Adipose tissue (tissue), 3 donors: ENCODE results near the gene NRP1. TPM values are rescaled to one million over a fixed set of nuclear protein-coding genes. Genes with fewer than 3 reads are reported as not detected.
A peak's percentile ranks its signal among the peaks of the same experiment; 100 is the strongest.
"Not testable (repeated sequence)": the region's sequence is repeated elsewhere in the genome, so short reads cannot be mapped to it uniquely, and the experiment has no call there.

Experiments used
- H3K27ac ChIP-seq: one replicate; pipeline ENCODE4 v1.5.1; 2013; ENCODE audit warnings: low read depth, low read length
- WGBS, 3 donors: extraction: QIAGEN DNeasy Blood & Tissue Kit; methylation state at CpG; one replicate each; pipeline ENCODE4 v1.1.7; 2013; 5-methylcytosine and 5-hydroxymethylcytosine counted together
- polyA plus RNA-seq, 3 donors: library from polyadenylated mRNA; stranded (reverse); fragments of 200-250 nt; gene quantifications; one replicate each; pipeline ENCODE4 v1.2.3, GENCODE V29; 2013
- donor health status: healthy with polysubstance abuse.
- donor health status: Bipolar disorder and iron deficiency.
- donor health status: healthy.

Gene NRP1
- polyA plus RNA-seq: 10 to 100 TPM; 16.0 to 70.9 (median 35.8) TPM

DNA sequence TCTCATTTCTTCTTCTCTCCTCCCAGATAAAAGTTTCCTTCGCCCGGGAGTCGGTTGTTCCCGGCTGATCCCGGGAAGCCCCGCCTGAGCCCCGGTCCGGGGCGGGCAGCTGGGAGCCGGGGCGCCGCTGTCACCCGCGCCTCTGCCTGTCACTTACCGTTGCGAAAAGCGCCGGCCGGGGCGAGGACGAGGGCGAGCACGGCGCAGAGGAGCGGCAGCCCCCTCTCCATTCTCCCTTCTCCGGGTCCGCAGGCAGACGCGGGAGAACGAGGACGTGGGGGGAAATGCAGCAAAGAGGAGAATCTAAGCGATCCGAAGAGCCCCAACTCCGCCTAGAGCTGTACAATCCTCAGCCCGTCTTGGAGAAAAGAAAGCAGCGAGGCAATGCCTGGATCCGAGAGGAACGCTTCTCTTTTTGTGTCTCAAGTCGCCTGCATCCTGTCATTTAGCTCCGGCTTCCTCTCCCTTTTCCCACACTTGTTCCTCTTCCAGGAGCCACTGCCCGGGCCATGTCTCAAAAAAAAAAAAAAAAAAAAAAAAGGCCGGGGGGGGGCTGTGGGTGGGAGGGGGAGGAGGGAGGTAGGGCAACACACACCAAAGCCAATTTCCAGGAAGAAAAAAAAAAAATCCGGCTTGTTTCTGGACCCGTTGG lies at the start of gene NRP1:
Gene NRP1 (minus strand): TSS at position 515 of the 652 bp plus-strand sequence. CDS start 285 bp downstream, at position 230.
- peak within 1 kb of the TSS; percentile 65 for H3K27ac ChIP-seq
- WGBS, 3 donors: 1% methylated on average over 30 to 44 of the region's 44 CpGs

DNA sequence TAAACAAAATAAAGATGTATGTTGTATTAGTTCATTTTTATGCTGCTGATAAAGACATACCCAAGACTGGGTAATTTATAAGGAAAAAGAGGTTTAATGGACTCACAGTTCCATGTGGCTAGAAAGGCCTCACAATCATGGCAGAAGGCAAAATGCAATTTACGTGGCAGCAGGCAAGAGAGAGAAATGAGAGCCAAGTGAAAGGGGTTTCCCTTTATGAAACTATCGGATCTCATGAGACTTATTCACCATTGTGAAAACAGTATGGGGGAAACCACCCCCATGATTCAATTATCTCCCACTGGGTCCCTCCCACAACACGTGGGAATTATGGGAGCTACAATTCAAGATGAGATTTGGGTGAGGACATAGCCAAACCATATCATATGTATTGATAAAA lies 49.7 kb upstream of the NRP1 start:
- not testable (repeated sequence) for H3K27ac ChIP-seq
- WGBS, 3 donors: 76 to 90% (median 88%) methylated on average over 3 of the region's 3 CpGs

DNA sequence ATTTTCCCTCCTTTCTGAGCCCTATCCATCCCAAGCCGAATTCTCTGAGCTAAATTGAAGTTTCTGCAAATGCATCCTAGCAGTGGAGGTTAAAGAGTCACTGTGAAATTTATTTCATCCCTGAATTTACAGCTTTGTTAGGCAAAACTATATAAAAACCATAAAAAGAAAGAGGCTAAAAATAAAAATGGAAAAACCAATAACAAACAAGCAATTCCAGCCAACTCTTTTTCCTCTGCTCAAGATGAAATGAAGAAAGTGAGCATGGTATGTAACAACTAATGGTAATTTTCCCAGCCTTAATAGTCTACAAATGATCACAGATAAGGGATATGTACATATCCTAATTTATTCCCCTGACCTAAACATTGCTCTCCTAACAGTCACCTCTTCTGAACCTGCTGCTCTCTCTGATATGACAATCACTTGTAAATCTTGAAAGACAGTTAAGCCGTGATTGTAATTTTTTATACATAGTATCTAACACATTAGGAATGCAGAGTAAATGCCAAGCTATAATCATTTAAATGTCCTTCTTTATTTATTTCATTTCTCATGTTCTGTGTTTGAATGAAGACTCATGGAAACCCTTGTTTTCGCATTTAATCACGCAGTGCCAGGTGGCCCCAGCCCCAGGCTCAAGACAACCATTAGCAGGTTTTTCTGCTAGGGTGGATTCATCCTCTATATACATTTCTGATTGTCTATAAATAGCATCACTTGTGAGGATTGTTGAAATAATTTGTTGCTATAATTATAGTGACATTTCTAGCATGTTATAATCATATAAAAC lies 48.6 kb upstream of the NRP1 start:
- WGBS, 3 donors: 86 to 89% (median 88%) methylated on average over 3 to 4 of the region's 4 CpGs
- no peak overlapping the region for H3K27ac ChIP-seq

DNA sequence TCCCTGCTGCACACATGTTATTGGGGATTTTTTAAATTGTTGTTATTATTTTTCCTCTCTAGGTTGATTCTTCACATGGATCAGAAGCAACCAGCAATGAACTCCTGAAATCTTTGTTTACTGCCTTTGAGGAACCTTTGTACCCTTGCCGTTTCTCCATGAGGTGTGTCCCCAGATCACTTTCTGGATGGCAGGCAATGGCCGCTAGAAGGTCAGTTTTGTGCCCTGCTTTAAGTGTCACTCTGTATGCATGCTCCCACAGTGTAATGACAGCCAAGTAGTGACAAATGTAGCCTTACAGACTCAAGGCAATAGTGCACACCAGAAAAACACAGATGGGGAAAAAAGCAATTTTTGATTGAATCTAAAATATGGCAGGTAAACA lies 47.7 kb upstream of the NRP1 start:
- no peak overlapping the region for H3K27ac ChIP-seq
- 13 to 76% (median 55%) methylated on average over 2 of the region's 2 CpGs for WGBS, 3 donors

DNA sequence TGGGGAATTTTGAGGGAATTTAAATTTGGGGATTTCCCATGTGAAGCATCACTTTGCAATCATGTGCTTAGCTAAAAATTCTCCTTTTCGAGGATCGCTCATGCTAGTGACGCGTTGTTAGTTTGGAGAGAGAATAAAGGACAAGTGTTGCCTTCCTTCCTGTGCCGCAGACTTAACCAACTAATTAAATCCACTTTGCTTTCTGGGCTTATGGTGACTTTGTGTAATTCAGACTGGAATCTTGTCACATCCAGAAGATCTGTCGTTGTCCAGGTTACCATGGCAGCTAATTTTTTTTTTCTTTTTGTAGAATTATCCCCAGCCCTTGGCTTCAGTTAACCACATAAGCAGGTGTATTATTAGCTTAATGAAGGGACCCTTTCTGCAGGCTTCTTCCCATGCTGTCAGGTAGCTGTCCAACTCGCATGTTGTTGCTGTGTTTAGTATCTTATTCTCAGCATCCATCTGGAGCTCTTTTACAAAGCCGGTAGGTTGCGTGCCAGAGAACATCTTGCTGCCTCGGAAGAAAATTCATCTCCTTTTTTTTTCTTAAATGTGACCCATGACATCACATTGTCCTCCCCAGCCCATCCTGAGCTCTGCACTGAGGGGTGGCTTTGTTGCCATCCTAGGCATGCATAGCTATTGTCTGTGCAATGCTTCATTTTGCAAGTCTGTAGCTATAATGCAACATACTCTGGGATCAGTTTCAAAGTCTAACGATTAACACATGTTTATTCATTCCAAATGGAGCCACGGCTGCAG lies 47.2 kb upstream of the NRP1 start:
- H3K27ac ChIP-seq: no peak overlapping the region
- 46 to 69% (median 67%) methylated on average over 12 of the region's 12 CpGs for WGBS, 3 donors

DNA sequence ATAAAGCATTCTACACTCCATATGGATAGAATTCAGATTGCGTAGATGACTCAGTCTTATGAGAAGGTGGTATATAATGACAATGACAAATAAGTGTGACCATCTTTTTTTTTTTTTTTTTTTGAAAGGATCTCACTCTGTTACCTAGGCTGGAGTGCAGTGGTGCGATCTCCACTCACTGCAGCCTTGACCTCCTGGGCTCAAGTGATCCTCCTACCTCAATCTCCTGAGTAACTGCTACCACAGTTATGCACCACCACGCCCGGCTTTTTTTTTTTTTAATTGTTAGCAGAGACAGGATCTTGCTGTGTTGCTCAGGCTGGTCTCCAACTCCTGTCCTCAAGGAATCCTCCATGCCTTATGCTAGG lies 43.2 kb upstream of the NRP1 start:
- no peak overlapping the region for H3K27ac ChIP-seq
- 92 to 94% (median 93%) methylated on average over 4 of the region's 4 CpGs for WGBS, 3 donors

DNA sequence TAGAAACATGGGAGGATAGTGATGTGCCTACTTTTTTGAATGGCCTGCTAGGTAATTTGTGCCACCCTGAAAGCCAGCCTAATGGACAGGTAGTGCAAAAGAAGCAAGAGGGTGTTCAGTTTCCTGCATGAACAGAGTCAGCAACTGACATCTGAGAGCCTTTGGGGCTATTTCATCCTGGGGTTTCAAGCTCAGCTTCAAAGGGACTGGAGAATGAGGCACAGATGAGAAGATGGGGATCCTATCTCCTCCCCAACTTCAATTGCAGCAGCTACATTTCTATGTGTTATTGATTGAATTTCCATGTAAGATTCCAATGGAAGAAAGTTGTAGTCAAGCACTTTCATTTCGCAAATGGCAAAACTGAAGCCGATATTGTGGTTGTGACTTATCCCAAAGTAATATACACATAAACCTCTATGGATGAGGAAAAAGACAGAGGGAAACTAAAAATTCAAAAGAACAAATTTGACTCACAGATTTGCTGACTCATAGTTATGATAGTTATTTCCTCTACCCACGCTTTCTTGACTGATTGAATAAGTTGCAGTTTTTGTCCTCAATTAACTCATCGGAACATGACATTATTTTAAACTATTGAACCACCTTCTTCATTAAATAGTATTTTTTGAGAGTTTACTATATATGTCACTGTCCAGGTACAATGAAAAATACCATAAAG lies 42.6 kb upstream of the NRP1 start:
- 63 to 89% (median 64%) methylated on average over 4 of the region's 4 CpGs for WGBS, 3 donors
- no peak overlapping the region for H3K27ac ChIP-seq

DNA sequence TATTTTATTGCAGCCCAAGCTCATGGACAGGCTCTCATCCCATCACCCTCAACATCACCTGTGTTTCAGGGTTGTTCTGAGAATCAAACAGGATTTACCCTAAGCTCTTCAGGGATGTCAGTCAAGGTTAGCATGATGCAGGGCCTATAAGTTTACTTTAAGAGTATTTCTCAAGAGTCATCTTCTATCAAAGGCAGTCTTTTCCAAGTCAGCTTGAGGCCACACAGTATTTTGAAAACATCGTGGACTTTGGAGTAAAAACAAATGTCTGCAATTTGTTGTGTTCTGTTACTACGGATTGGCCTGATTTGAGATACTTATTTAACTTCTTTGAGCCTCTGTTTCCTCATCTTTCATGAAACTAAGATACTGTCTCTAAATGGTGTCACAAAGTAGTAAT lies 42.0 kb upstream of the NRP1 start:
- 89 to 96% (median 92%) methylated on average over 2 of the region's 2 CpGs for WGBS, 3 donors
- H3K27ac ChIP-seq: no peak overlapping the region

DNA sequence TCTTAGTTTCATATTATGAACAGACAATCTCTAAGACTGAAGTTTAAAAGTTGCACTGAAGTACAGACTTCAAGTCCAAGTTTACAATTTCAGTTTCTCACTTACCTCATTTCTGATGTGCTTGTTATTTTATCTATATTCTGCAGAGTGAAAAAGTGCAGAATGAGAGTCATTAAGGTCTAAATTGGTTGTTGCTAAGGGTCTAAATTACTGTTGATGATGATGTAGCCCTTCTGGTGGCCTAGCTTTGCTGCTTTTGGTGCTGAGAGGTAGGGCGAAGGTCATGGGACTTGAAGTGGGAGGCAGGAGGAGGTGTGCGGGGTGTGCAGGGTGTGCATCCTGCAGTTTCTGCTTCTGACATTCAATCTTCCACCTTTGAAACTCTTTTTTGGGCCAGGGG lies 38.8 kb upstream of the NRP1 start:
- WGBS, 3 donors: 97 to 100% (median 97%) methylated on average over 2 of the region's 2 CpGs
- H3K27ac ChIP-seq: no peak overlapping the region

DNA sequence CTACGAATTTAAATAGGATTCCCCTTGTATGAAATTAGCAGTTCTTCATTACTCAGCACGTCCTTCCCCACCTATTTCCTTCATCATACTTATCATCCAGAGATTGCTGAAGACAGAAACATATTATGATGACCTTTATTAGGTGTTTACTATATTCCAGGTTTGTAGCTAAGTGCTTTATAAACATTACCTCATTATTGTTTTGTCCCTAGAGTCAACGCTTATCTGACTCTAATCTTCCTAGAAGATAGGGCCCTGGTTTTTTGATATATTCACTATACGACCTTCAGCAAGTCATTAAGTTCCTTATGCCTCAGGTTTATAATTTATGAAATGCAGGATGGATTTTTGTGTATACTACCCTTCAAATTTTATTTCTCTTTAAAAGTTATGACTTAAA lies 36.8 kb upstream of the NRP1 start:
- 58 to 85% (median 79%) methylated on average over 4 of the region's 4 CpGs for WGBS, 3 donors
- H3K27ac ChIP-seq: no peak overlapping the region

DNA sequence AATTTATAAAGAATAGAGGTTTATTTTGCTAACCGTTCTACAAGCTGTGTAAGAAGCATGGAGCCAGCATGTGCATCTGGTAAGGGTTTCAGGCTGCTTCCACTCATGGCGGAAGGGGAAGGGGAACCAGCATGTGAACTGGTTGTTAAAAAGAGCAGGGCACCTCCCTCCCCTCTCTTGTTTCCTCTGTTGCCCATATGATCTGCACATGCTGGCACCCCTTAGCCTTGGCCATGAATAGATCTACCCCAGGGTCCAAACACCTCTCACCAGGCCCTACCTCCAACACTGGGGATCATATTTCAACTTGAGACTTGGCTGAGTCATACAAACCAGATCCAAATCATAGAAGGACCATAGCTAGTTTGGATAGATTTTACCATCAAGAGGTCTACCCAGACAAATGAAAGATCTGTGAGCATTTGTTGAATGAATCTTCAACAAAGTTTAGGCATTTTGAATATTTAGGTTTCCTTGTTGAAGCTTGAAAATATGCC lies 36.0 kb upstream of the NRP1 start:
- H3K27ac ChIP-seq: no peak overlapping the region
- WGBS, 3 donors: 90 to 94% (median 93%) methylated on average over 2 of the region's 2 CpGs

DNA sequence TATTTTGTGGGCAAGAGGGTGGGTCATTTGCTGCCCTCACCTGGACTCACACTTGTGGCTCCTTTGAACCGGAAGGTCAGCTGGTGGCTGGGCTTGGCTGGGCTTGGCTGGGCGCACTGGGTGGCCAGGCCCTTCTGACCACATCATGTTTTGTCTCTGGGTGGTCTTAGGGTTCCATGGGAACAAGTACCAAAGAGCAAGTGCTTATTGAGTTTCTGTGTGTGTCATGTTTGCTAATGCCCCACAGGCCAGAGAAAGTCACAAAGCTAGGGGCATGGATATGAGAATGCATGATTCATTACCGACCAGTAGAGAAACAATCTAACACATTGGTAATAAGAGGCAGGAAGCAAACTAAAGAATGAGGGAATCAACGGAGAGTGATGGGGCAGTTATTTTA lies 33.6 kb upstream of the NRP1 start:
- 90 to 97% (median 97%) methylated on average over 4 of the region's 4 CpGs for WGBS, 3 donors
- no peak overlapping the region for H3K27ac ChIP-seq

DNA sequence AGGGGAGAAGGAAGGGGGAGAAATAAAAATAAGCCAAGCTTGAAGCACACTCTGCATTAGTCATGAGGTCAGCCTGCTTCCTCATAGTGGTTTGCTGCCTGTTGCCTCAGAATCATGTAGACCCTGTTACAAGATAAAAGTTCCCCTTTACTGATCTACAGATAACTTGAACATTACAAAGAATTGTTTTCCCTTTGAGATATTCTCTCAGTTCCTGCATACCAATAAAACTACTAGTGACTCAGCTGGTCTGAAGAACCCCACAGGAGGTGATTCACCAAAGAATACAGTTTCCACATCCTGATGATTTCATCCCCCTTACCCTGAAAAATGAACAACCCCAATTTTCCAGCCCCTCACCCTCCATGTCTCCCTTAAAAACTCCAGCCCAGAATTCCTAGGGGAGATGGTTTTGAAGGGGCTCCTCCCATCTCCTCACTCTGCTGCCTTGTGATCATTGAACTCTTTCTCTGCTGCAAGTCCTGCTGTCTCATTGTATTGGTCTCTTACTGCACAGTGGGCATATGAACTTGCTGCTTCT lies 31.5 kb upstream of the NRP1 start:
- no peak overlapping the region for H3K27ac ChIP-seq

DNA sequence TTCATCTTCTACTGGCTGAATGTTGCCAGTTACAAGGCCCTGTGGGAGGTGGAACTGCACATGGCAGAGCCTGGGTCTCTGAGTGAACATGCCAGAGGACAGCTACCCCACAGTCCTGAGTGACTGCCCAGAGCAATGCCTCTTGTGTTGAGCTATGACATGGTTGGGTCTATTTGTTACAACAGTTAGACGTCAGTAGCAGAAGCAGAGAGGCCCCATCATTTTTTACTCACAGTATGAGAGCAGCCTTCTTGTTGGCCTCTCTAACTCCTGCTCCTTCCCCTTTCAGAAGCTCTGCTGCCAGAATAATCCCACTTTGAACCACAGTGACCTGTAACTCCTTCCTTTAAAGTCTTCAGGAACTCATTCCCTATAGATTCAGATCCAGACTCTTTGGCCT lies 30.8 kb upstream of the NRP1 start:
- no peak overlapping the region for H3K27ac ChIP-seq
- 63 to 86% (median 85%) methylated on average over 1 of the region's 1 CpG for WGBS, 3 donors

DNA sequence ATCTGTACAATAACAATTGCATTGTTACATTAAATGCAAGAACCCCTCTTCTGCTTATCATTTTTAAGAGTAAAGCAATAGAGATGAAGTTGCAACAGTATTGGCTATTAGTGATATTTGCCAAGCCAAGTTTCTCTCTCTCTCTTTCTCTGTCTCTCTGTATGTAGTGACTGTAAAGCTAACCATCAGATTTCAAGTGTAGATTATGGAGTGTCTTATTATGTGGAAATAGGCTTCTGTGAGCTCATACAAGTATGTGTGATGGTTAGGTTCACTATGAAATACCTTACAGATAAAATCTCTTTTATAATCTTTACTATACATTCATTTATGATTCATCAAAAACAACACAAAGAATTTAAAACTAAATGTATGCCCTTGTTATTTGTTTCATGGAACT lies 28.6 kb upstream of the NRP1 start:
- H3K27ac ChIP-seq: no peak overlapping the region

DNA sequence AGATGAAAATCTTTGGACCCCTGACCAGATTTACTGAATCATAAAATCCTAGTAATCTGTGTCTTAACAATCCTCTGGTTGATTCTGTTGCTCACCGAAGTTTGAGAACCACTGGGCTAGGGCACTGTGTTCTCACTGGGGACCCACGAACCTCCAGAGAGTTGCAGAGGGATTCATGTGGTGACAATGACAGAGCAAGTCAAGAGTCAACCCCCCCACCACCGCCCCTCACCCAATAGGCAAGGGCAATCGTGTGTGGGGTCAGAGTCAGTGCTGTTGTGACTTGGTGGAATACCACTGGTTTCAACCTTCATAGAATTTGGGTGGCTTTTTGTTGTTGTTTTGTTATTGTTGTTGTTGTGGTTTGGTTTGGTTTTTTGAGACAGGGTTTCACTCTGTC lies 23.5 kb upstream of the NRP1 start:
- 67 to 79% (median 69%) methylated on average over 4 of the region's 4 CpGs for whole genome bisulfite sequencing, 3 donors
- H3K27ac ChIP-seq: no peak overlapping the region

DNA sequence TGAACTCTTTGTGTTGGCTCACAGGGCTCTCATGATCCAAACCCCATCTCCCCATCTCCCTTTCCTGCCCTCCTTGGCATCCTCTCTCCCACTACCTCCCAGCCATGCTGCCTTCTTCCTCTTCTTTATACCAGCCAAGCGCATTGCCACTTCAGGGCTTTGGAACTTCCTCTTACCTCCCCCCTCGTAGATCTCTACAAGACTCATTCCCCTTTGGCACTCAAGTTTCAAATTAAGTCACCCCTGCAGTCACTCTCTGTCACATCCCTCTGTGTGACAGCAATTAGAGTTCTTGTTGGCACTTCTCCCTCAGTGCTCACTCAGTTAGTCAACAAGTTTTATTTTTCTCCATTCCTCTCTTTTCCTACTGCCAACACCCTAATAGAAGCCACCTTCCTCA lies 20.8 kb upstream of the NRP1 start:
- WGBS, 3 donors: 37 to 86% (median 54%) methylated on average over 2 of the region's 2 CpGs

DNA sequence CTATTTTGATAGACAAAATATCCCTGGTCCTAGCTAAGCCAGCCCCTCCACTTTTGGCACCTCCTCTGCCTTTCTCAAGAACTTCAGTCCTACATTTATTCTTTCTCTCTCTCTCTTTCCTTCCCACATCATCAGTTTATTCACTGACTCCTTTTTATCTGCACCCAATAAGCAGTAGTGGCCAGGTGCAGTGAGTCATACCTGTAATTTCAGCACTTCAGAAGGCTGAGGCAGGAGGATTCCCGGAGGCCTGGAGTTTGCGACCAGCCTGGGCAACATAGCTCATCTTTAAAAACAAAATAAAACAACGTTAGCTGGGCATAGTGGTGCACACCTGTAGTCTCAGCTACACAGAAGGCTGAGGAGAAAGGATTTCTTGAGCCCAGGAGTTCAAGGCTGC lies 19.4 kb upstream of the NRP1 start:
- WGBS, 3 donors: 80 to 91% (median 88%) methylated on average over 3 of the region's 3 CpGs
- H3K27ac ChIP-seq: no peak overlapping the region

More for the DNA sequence above, 20.8 kb upstream of the NRP1 start:
- no peak overlapping the region for H3K27ac ChIP-seq

DNA sequence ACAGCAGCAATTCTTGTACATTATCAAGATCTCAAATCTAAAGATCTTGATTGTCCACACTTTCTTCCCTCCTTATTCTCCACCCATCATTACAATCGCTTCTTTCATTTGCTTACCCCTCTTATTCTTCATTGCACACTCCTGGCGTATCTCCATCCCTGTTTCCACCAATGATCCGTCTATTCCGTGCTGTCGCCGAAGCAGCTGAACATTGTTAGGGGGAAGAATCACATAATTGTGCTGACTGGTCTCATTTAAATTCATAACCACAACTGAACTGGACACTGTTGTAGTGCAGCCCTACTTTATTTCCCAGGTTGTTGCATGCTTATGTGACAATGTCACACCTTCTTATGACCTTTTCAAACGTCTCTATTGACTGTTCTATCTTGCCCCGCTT lies 18.9 kb upstream of the NRP1 start:
- no peak overlapping the region for H3K27ac ChIP-seq
- 78 to 87% (median 82%) methylated on average over 8 of the region's 8 CpGs for WGBS, 3 donors
